Erythroblast (primary cell): ENCODE data around the gene SRBD1.

Source experiments
- GATA1 ChIP-seq: IDR thresholded peaks from 2 replicates; pipeline ENCODE4 v1.6.1; 2011; ENCODE audit warnings: low read depth, mild to moderate bottlenecking, control low read depth, low read length, moderate library complexity
- POLR2A ChIP-seq: IDR thresholded peaks from 2 replicates; pipeline ENCODE4 v1.6.1; 2011; ENCODE audit warnings: mild to moderate bottlenecking, low read length

DNA sequence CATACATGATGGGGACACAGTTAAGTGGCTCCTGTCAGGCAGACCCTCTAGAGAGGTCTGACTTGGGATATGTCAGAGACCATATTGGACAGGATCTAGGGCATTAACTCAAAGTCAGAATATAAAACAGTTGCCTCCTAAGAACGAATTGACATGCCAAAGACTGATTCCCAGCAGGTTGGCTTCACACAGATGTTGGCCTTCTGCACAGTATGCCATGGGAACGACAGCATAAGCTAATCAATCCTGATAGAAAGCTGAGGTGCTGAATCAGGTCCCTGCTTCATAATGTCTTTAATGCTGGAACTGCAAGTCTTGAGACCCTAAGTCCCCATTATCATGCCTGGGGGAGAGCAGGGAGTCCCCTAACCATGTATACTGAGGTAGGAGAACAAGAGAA is 165.1 kb downstream of the SRBD1 start:
- TF ChIP-seq POLR2A = no peak
- TF ChIP-seq GATA1 = no peak
